ENCODE measurements around the gene C2.

Gene C2

DNA sequence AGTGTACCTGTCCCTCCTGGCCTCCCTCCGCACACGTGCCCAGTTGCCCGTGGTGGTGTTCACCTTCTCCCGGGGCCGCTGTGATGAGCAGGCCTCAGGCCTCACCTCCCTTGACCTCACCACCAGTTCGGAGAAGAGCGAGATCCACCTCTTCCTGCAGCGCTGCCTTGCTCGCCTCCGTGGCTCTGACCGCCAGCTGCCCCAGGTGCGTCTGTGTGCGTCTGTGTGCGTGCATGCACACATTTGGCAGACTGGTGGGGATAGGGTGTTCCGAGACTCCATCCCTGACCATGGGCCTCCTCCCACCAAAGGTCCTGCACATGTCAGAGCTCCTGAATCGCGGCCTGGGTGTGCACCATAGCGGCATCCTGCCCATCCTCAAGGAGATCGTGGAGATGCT, 36.4 kb downstream of the C2 start:
- DNase-seq (ENCODE audit: low read depth), result no peak
- H3K4me3 ChIP-seq (ENCODE audit: control insufficient read depth, low read depth, low read length), result no peak overlapping the region
- TF ChIP-seq, protein P1, sequence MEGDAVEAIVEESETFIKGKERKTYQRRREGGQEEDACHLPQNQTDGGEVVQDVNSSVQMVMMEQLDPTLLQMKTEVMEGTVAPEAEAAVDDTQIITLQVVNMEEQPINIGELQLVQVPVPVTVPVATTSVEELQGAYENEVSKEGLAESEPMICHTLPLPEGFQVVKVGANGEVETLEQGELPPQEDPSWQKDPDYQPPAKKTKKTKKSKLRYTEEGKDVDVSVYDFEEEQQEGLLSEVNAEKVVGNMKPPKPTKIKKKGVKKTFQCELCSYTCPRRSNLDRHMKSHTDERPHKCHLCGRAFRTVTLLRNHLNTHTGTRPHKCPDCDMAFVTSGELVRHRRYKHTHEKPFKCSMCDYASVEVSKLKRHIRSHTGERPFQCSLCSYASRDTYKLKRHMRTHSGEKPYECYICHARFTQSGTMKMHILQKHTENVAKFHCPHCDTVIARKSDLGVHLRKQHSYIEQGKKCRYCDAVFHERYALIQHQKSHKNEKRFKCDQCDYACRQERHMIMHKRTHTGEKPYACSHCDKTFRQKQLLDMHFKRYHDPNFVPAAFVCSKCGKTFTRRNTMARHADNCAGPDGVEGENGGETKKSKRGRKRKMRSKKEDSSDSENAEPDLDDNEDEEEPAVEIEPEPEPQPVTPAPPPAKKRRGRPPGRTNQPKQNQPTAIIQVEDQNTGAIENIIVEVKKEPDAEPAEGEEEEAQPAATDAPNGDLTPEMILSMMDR (conservative IDR thresholded peaks at IDR 0.05; ENCODE audit: control insufficient read depth, insufficient read depth, low read depth, low read length), result no peak

DNA sequence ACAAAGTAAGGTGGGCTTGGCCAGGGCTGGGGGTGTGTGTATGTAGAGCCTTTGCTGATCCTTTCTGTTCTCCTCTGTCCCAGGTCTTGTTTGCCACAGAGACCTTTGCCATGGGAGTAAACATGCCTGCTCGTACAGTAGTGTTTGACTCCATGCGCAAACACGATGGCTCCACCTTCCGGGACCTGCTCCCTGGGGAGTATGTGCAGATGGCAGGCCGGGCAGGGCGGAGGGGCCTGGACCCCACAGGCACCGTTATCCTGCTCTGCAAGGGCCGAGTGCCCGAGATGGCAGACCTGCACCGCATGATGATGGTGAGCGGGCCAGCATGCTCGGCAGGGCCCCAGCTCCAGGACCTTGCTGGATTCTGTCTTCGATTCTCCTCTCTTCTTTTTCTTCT, 38.2 kb downstream of the C2 start:
- TF ChIP-seq, protein P1 (conservative IDR thresholded peaks at IDR 0.05; ENCODE audit: control insufficient read depth, insufficient read depth, low read depth, low read length), result no peak
- no peak for DNase-seq (ENCODE audit: low read depth)
- H3K4me3 ChIP-seq (ENCODE audit: control insufficient read depth, low read depth, low read length), result no peak overlapping the region

DNA sequence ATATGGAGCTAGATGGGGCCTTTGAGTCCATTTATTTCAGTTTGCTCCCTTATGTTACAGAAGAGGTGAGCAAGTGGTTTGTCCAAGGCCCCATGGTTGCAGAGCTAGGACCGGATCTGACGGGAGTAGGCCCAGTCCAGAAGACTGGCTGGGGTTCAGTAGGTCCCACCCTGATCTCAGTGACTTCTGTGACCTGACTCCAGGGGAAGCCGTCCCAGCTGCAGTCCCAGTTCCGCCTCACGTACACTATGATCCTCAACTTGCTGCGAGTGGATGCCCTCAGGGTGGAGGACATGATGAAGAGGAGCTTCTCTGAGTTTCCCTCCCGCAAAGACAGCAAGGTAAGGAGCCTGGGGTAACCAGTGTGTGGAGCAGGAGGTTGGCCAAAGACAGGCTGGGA, 39.0 kb downstream of the C2 start:
- no peak overlapping the region for H3K4me3 ChIP-seq (ENCODE audit: control insufficient read depth, low read depth, low read length)
- DNase-seq (ENCODE audit: low read depth), result no peak
- TF ChIP-seq, protein P1 (conservative IDR thresholded peaks at IDR 0.05; ENCODE audit: control insufficient read depth, insufficient read depth, low read depth, low read length), result no peak

DNA sequence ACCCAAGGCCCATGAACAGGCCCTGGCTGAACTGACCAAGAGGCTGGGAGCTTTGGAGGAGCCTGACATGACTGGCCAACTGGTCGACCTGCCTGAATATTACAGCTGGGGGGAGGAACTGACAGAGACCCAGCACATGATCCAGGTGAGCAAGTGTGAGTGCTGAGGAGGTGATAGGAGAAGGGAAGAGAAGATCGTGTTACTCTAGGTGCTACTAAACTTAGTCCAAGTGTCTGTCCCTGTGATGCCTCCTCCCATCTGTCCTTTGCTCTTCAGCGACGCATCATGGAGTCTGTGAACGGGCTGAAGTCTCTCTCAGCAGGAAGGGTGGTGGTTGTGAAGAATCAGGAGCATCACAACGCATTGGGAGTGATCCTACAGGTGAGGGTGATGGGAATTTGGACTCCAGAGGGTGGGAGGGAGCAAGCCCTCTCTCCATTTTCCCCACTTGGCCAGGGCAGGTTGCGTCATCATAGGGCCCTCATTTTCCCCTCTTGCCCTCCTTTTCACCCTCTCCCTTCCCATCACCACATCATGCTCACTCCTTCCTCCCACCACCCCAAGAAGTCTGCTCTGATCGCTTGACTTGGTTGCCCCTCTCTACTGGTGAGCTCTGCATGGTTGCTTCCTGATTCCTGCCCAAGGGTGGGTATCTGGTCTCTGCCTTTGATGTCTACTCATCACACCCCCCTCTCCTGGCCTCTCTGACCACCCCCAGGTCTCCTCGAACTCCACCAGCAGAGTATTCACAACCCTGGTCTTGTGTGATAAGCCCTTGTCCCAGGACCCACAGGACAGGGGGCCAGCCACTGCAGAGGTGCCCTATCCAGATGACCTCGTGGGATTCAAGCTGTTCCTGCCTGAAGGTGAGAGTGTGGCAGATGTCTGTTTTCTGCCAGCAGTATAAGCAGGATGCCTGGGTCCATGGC, 39.7 kb downstream of the C2 start:
- TF ChIP-seq, protein P1 (conservative IDR thresholded peaks at IDR 0.05; ENCODE audit: control insufficient read depth, insufficient read depth, low read depth, low read length), result no peak
- H3K4me3 ChIP-seq (ENCODE audit: control insufficient read depth, low read depth, low read length), result no peak overlapping the region
- DNase-seq (ENCODE audit: low read depth), result no peak

DNA sequence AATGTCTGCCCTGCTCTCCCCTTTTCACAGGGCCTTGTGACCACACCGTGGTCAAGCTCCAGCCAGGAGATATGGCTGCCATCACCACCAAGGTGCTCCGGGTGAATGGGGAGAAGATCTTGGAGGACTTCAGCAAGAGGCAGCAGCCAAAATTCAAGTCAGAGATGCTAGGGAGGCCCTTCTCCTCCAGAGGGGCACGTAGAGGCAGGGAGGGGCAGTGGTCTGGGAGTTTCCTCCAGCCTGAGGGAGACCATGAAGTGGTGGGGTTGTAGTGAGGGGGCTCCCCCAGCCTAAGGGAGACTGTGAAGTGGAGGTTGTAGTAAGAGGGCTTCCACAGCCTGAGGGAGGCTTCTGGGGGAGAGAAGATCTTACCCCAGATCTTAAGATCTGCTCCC, 40.4 kb downstream of the C2 start:
- TF ChIP-seq, protein P1 (conservative IDR thresholded peaks at IDR 0.05; ENCODE audit: control insufficient read depth, insufficient read depth, low read depth, low read length), result no peak
- no peak for DNase-seq (ENCODE audit: low read depth)
- no peak overlapping the region for H3K4me3 ChIP-seq (ENCODE audit: control insufficient read depth, low read depth, low read length)

DNA sequence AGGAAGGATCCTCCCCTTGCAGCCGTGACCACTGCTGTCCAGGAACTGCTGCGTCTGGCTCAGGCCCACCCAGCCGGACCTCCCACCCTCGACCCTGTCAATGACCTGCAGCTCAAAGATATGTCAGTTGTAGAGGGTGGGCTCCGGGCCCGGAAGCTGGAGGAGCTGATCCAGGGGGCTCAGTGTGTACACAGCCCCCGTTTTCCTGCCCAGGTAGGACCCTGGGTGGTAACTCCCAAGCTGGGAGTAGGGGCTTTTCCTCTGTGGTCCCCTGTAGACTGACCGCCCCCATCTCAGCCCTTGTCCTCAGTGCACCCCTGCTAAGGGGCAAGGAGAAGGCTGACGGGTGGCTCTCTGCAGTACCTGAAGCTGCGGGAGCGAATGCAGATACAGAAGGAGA, 40.8 kb downstream of the C2 start:
- no peak for DNase-seq (ENCODE audit: low read depth)
- TF ChIP-seq, protein P1 (conservative IDR thresholded peaks at IDR 0.05; ENCODE audit: control insufficient read depth, insufficient read depth, low read depth, low read length), result no peak
- H3K4me3 ChIP-seq (ENCODE audit: control insufficient read depth, low read depth, low read length), result no peak overlapping the region
